Retinal pigment epithelial cell (primary cell): ENCODE data around the gene ENDOV.

Source experiments
- DNase-seq: peaks from one replicate; pipeline ENCODE4 v3.0.0-alpha.2; 2010; ENCODE audit warnings: low read depth
- H3K4me3 ChIP-seq: 2 replicates; pipeline ENCODE4 v1.5.1; 2011; ENCODE audit warnings: mild to moderate bottlenecking, low read length, control low read depth, moderate library complexity
- TF ChIP-seq, protein P1 (sequence below): conservative IDR thresholded peaks from 2 replicates; pipeline ENCODE4 v1.5.1; 2011; ENCODE audit warnings: low read depth, low read length, control low read depth, inconsistent platforms

The ENDOV gene

DNA sequence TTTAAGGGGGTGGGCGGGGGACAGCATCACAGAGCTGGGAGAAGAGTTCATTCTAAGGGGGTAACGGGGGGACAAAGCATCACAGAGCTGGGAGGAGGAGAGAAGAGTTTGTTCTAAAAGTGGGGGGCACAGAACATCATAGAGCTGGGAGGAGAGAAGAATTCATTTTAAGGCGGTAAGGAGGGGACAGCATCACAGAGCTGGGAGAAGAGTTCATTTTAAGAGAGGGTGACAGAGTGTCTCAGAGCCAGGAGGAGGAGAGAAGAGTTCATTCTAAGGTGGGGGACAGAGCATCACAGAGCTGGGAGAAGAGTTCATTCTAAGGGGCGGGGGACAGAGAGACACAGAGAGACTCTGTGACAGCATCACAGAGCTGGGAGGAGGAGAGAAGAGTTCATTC lies 27.8 kb downstream of the ENDOV start:
- TF ChIP-seq, protein P1, sequence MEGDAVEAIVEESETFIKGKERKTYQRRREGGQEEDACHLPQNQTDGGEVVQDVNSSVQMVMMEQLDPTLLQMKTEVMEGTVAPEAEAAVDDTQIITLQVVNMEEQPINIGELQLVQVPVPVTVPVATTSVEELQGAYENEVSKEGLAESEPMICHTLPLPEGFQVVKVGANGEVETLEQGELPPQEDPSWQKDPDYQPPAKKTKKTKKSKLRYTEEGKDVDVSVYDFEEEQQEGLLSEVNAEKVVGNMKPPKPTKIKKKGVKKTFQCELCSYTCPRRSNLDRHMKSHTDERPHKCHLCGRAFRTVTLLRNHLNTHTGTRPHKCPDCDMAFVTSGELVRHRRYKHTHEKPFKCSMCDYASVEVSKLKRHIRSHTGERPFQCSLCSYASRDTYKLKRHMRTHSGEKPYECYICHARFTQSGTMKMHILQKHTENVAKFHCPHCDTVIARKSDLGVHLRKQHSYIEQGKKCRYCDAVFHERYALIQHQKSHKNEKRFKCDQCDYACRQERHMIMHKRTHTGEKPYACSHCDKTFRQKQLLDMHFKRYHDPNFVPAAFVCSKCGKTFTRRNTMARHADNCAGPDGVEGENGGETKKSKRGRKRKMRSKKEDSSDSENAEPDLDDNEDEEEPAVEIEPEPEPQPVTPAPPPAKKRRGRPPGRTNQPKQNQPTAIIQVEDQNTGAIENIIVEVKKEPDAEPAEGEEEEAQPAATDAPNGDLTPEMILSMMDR = no peak
- no peak for DNase-seq
- no peak overlapping the region for H3K4me3 ChIP-seq

DNA sequence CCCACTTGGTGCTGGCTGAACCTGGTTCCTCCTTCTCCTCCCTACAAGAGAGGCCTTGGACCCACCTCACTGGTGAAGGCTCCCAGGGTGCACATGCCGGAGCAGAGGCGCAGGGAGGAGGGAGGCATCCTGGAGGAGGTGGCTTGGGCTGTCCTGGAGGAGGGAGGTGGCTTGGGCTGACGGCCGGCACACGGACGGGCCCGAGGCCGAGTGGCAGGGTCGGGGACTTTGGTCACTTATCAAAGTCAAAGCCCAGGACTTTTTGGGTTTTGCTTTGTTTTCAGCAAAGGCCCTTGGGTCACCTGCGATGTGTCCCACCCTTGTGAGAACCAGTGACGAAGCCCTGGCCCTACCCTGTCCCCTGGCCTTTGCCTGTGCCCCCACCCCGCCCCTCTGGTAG lies 28.5 kb downstream of the ENDOV start:
- TF ChIP-seq, protein P1 = no peak
- H3K4me3 ChIP-seq = no peak overlapping the region
- DNase-seq = no peak

DNA sequence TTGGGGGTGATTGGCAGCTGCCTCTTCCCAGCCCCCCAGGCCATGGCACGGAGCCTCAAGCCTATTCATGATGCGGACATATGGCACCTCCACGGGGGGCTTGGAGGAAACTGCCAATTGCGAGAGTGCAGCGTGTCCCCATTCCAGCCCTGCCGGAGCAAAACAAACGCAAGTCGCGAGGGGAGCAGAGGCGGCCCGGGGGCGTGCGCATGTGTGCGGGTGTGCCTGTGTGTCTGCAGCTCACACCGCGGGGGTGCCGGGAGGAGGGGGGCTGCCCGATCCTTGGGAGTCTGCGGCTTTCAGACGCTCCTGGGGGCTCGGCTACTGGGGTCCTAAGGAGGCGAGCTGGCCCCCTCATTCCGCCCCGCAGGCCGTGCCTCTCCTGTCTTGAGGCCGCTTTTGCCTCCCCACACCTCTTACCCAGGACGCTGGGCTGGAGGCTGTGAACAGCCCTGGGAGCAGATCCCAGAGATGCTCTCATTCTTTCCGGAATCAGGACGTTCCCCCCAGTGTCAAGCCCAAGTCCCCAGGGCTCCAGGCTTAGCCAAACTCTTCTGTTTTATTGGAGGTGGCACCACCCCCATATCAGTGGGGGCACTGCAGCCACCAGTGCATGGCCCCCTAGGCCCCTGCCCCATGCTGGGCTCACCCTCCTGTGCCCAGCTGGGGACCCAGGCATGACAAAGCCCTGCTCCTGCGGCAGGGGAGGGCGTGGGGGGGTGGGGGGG lies 29.1 kb downstream of the ENDOV start:
- TF ChIP-seq, protein P1 = no peak
- no peak for DNase-seq
- no peak overlapping the region for H3K4me3 ChIP-seq

DNA sequence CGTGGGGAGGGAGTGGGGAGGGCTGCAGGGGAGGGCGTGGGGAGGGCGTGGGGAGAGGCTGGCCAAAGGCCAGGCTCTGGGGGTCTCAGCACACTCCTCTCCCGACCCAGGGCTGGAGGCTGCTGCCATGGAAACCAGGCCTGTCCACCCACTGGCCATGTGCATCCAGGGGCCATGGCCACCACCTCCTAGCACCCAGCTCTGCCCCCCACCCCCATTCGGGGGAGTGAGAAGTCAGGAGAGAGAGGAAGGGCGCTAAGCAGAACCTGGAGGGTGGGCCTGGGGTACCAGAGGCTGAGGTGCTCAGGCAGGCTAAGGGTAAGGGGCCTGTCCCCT lies 29.6 kb downstream of the ENDOV start:
- no peak overlapping the region for H3K4me3 ChIP-seq
- TF ChIP-seq, protein P1 = no peak
- DNase-seq = no peak

DNA sequence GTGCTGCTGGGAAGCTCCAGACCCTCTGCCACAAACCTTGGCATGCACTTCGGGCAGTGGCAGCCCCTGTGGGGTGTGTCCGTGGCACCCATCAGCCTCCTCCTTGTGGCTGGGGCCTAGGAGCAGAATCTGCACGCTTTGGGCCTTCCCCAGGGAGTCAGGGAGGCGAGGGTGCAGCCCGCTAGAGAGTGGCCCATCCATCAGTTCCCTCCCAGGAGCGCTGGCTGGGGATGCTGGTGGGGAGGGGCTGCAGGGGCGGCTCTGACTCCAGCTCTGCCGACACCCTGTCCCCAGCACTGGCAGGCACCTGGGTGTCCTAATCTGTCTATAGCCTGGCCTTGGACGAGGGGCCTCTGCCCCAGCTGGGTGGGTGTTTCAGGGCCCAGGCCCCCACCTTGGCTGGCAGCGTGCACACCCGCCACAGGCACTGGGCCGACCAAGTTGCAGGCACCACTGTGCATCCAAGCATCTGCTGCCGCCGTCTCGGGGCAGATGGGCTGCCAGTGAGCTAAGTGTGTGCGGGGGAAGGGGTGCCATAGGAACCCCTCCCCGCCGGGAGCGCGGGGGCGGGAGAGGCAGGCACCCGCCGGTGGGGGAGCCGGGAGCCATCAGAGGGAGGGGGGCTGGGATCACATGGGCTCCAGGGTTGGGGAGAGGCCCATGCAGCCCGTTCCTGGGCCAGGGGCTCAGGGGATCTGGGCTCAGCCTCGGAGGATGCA lies 30.2 kb downstream of the ENDOV start:
- TF ChIP-seq, protein P1 = no peak
- DNase-seq = no peak
- H3K4me3 ChIP-seq = no peak overlapping the region

DNA sequence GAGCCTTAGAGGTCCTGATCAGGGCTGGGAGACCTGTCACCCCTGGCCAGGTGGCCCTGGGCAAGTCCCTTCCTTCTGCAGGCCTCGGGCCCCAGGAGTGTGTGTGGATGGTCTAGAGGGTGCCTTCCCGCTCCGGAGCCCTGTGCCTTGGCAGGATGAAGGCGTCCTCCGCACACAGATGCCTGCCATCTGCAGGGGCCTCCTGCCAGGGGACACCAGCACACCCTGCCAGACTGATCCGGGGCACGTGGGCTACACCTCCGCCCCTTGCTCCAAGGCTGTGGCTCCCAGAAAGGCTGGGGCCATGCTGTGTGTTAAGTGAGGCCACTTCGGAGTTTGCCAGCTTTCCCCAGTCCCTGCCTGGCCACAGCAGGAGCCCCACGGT lies 30.8 kb downstream of the ENDOV start:
- no peak overlapping the region for H3K4me3 ChIP-seq
- no peak for DNase-seq
- TF ChIP-seq, protein P1 = no peak

DNA sequence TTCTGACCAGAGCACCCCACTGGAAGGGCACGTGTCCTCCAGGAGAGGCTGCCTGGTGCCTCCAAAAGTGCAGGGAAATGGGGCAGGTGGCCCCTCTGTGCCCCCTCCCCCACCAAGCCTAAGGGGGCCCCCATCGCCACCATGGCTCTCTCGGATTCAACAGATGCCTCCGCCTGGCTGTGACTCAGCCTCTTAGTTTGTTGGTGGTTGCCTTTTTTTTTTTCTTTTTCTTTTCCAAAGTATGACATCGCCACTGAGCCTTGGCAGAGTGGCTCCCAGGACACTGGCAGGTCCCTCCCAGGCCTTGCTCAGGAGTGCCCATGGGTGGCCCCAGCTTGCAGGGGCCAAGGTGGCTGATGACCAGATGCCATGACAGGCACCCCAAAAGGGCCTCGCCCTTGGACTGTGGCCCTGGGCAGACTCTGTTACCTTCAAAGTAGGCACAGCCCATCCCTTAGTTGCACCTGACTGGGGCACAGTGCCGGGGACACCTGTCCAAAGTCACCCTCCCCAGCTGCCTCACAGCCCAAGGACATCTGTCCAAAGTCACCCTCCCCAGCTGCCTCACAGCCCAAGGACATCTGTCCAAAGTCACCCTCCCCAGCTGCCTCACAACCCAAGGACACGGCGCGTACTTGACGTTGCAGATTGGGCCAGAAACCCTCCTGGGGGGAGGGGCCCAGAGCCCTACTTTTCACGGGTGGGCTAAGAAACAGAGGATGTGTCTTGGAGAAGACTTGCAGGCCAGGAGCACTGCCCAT lies 31.9 kb downstream of the ENDOV start:
- TF ChIP-seq, protein P1 = no peak
- no peak for DNase-seq

More for the DNA sequence above, 31.9 kb downstream of the ENDOV start:
- no peak overlapping the region for H3K4me3 ChIP-seq
